GM18951 (cell line): Measurements from ENCODE around the gene PLD6.

Source experiments
- POLR2A ChIP-seq: IDR thresholded peaks from 4 replicates; pipeline ENCODE4 v1.6.1; 2011; ENCODE audit warnings: mild to moderate bottlenecking; ENCODE audit not compliant: insufficient read length, insufficient read depth; ENCODE audit errors: extremely low read depth
- in situ Hi-C: fragments of 300-500 bp; cut with MboI; formaldehyde crosslinking; loops from one replicate; pipeline ENCODE4 v1.12.0; 2022; ENCODE audit warnings: low sequenced_read_pairs, mixed read lengths, inconsistent platforms; ENCODE audit not compliant: unreplicated experiment

PLD6 gene

GRCh38 chr17:17156107-17156506, 50.0 kb downstream of the PLD6 start:
- TF ChIP-seq POLR2A, result no peak
- in situ Hi-C loops, result no loop called here

GRCh38 chr17:17155568-17155967, 50.6 kb downstream of the PLD6 start:
- in situ Hi-C loops, result no loop called here
- TF ChIP-seq POLR2A, result no peak

GRCh38 chr17:17154981-17155380, 51.2 kb downstream of the PLD6 start:
- no peak for TF ChIP-seq POLR2A
- in situ Hi-C loops, result no loop called here

GRCh38 chr17:17154556-17154955, 51.6 kb downstream of the PLD6 start:
- in situ Hi-C loops, result no loop called here

GRCh38 chr17:17153709-17154108, 52.4 kb downstream of the PLD6 start:
- no peak for TF ChIP-seq POLR2A
- in situ Hi-C loops, result no loop called here

More at GRCh38 chr17:17154556-17154955, 51.6 kb downstream of the PLD6 start:
- TF ChIP-seq POLR2A, result no peak

- in situ Hi-C loops, result no loop called here
- no peak for TF ChIP-seq POLR2A
Measured at GRCh38 chr17:17153071-17153470, 53.1 kb downstream of the PLD6 start.

GRCh38 chr17:17152385-17152784, 53.7 kb downstream of the PLD6 start:
- in situ Hi-C loops, result no loop called here
- TF ChIP-seq POLR2A, result no peak

- TF ChIP-seq POLR2A, result no peak
- in situ Hi-C loops, result no loop called here
Measured at GRCh38 chr17:17151962-17152361, 54.2 kb downstream of the PLD6 start.

- TF ChIP-seq POLR2A, result no peak
- in situ Hi-C loops, result no loop called here
Measured at GRCh38 chr17:17151541-17151940, 54.6 kb downstream of the PLD6 start.

GRCh38 chr17:17151055-17151454, 55.1 kb downstream of the PLD6 start:
- in situ Hi-C loops, result no loop called here

More at GRCh38 chr17:17151055-17151454, 55.1 kb downstream of the PLD6 start:
- no peak for TF ChIP-seq POLR2A
